Heart right ventricle (tissue), 16 donors: ENCODE data around the gene ZNF521. TPM values are rescaled to one million over a fixed set of nuclear protein-coding genes. Genes with fewer than 3 reads are reported as not detected.

Source experiments
- ATAC-seq, 8 donors: fragments of 200-7000 bp; cut with Tn5 transposase; one replicate each; pipeline ENCODE4 v1.9.1; 2020; ENCODE audit warnings: mild to moderate bottlenecking in 8 of 8, moderate library complexity in 8 of 8, moderate number of reproducible peaks in 1 of 8
- DNase-seq, 2 donors: peaks; one replicate each; pipeline ENCODE4 v3.0.0-alpha.2; 2020
- H3K27ac ChIP-seq, 10 donors: fragments of 200-600 bp; sonication (generic) in 2 of 10; one replicate each; pipeline versions ENCODE4 v1.5.0 to v1.8.0; 2020 to 2022; ENCODE audit warnings: mild to moderate bottlenecking in 3 of 10
- H3K27me3 ChIP-seq, 7 donors: fragments of 200-600 bp; one replicate each; pipeline ENCODE4 v1.8.0; 2021 to 2022; ENCODE audit warnings: mild to moderate bottlenecking in 2 of 7
- H3K36me3 ChIP-seq, 9 donors: fragments of 200-600 bp; sonication (generic) in 1 of 9; one replicate each; pipeline versions ENCODE4 v1.5.0 to v1.8.0; 2020 to 2022; ENCODE audit warnings: mild to moderate bottlenecking in 2 of 9
- H3K4me1 ChIP-seq, 9 donors: fragments of 200-600 bp; sonication (generic) in 1 of 9; one replicate each; pipeline versions ENCODE4 v1.5.0 to v1.8.0; 2020 to 2022; ENCODE audit warnings: mild to moderate bottlenecking in 4 of 9
- H3K4me3 ChIP-seq, 10 donors: fragments of 200-600 bp; sonication (generic) in 2 of 10; one replicate each; pipeline versions ENCODE4 v1.5.0 to v1.8.0; 2020 to 2022; ENCODE audit warnings: mild to moderate bottlenecking in 7 of 10, moderate library complexity in 2 of 10
- H3K9me3 ChIP-seq, 11 donors: fragments of 200-600 bp in 10 of 11; sonication (generic) in 2 of 11; one replicate each; pipeline versions ENCODE4 v1.5.0 to v1.8.0; 2013 to 2022; ENCODE audit warnings: mild to moderate bottlenecking in 2 of 11, control low read depth in 1 of 11, moderate library complexity in 1 of 11
- WGBS, 2 donors: extraction: QIAGEN DNeasy Blood & Tissue Kit; methylation state at CpG; one replicate each; pipeline ENCODE4 v1.1.7; 2013; ENCODE audit warnings: inconsistent platforms in 1 of 2; 5-methylcytosine and 5-hydroxymethylcytosine counted together
- intact Hi-C, 10 donors: fragments of 100-400 bp; cut with DNase I; formaldehyde crosslinking; loops; one replicate each; pipeline versions ENCODE4 v1.11.1 to v1.14.2; 2022
- polyA plus RNA-seq, 2 donors: library from polyadenylated mRNA; stranded (reverse); fragments of 200-250 nt; gene quantifications; one replicate each; pipeline ENCODE4 v1.2.3, GENCODE V29; 2013
- total RNA-seq, 10 donors: library from RNA; stranded (reverse); fragmentation: NEBNext Ultra II Directional in 3 of 10; extraction: Animal tissue kit (Norgen Biotek cat#: 25700) in 3 of 10; gene quantifications; one replicate each; pipeline versions ENCODE4 v1.2.1 to v1.2.4, GENCODE V29; 2021 to 2023
- TF ChIP-seq, protein P1 (sequence below), 9 donors: fragments of 200-600 bp; sonication (generic) in 2 of 9; IDR thresholded peaks; one replicate each; pipeline versions ENCODE4 v1.5.0 to v1.8.0; 2021 to 2022; ENCODE audit warnings: antibody characterized with exemption in 9 of 9, mild to moderate bottlenecking in 5 of 9, moderate library complexity in 1 of 9
- donor health status: Arrhythmogenic right ventricular cardiomyopathy.
- donor health status: ischemic (EF 13 %, LVEDD 7.1; RV severe dilation, severe dysfunction).
- donor health status: healthy with polysubstance abuse.
- donor health status: DM: no; HTN: yes; CAD: no.
- donor health status: DM: no; HTN: no; CAD: no.
- donor health status: ischemic (EF 25% LVEDD 6.9; RV normal size, moderate dysfunction).
- donor health status: ischemic (EF 25% LVEDD 5.7; RV mildly dilated, moderate dysfunction).
- donor health status: healthy.
- donor health status: DM: yes; HTN: yes; CAD: no.
- donor health status: Ischemic cardiomyopathy.
- donor health status: ischemic (EF 35%, LVEDD 5.7; RV mildly dilated, moderate dysfunction).
- donor health status: nonischemic (EF 11% LVEDD 7.7; RV severe dilation, severe dysfunction).
- donor health status: DM: yes; HTN: yes; CAD: no.
- donor health status: PGD.
- donor health status: ischemic (EF 29% LVEDD 5.4; RV normal size, mild dysfunction).
- donor health status: nonischemic (EF 23%, LVEDD 6.1; RV moderate dilation, normal function).

The ZNF521 gene
- total and polyA plus RNA-seq, 12 donors = 3.3 to 26.4 (median 15.5) TPM

DNA sequence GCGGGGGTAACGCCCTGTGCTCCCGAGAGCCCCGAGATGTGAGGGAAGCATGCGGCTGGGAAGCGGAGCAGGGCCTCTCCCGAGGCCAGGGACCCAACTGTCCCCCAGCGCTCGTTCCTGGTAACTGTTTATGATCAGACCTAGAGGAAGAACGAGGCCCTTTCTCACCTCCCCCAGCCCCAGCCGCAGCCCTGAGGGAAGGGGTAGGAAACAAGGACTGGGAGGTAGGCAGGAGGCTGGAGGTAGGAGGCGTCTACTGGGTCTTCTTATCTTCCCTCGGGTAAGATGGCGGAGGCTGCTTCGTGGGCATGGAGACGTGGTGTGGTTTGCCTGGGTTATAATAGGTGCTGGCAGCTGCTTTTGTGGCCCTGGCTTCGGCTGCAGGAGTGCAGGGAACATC is 335.8 kb downstream of the ZNF521 start:
- WGBS, 2 donors = 97% methylated on average over 17 of the region's 17 CpGs
- intact Hi-C loops = loop anchor here in 1 of 10 donors (10.0 kb wide), 1 partner anchor 49 kb away; no protein-coding TSS in a partner anchor
- peaks cover 0 to 8% (median 2%) of the 10 kb centered on the region in 11 donors for H3K9me3 ChIP-seq
- TF ChIP-seq, protein P1, sequence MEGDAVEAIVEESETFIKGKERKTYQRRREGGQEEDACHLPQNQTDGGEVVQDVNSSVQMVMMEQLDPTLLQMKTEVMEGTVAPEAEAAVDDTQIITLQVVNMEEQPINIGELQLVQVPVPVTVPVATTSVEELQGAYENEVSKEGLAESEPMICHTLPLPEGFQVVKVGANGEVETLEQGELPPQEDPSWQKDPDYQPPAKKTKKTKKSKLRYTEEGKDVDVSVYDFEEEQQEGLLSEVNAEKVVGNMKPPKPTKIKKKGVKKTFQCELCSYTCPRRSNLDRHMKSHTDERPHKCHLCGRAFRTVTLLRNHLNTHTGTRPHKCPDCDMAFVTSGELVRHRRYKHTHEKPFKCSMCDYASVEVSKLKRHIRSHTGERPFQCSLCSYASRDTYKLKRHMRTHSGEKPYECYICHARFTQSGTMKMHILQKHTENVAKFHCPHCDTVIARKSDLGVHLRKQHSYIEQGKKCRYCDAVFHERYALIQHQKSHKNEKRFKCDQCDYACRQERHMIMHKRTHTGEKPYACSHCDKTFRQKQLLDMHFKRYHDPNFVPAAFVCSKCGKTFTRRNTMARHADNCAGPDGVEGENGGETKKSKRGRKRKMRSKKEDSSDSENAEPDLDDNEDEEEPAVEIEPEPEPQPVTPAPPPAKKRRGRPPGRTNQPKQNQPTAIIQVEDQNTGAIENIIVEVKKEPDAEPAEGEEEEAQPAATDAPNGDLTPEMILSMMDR (IDR thresholded peaks at IDR 0.05) = no peak
- H3K27me3 ChIP-seq = no peaks in the 10 kb centered on the region
- no peak overlapping the region for H3K27ac ChIP-seq
- ATAC-seq = no peak
- no peak for DNase-seq
- no peaks in the 10 kb centered on the region for H3K36me3 ChIP-seq
- no peak overlapping the region for H3K4me3 ChIP-seq
- H3K4me1 ChIP-seq = peaks cover 0 to 4% (median 0%) of the 10 kb centered on the region in 9 donors
